ENCODE measurements around the gene CATSPERZ. TPM values are rescaled to one million over a fixed set of nuclear protein-coding genes. Genes with fewer than 3 reads are reported as not detected.

CATSPERZ gene
- total and polyA plus RNA-seq, 3 donors from 2014 or later: 278 to 1,116 (median 484) TPM

GRCh38 chr11:64260147-64260708 lies 39.9 kb upstream of the CATSPERZ start:
- Histone ChIP-seq H3K4me1 (peaks cover 6% of the 10 kb centered on the region), H3K27ac (no peak overlapping the region), H3K9me3 (no peaks in the 10 kb centered on the region), H3K4me3 (no peak overlapping the region), H3K27me3 (no peaks in the 10 kb centered on the region), H3K36me3 (ENCODE audit: low read depth, missing control alignments) (no peaks in the 10 kb centered on the region)
- TF ChIP-seq CTCF (IDR thresholded peaks at IDR 0.05) (no peak), POLR2A (IDR thresholded peaks at IDR 0.05) (no peak)
- no peak for DNase-seq
- WGBS, 2 donors: 86 to 94% methylated on average over 6 of the region's 6 CpGs
- intact Hi-C loops (cut with DNase I; ENCODE audit: low total_unique reads): no loop called here

- Histone ChIP-seq H3K36me3 (ENCODE audit: low read depth, missing control alignments) (no peaks in the 10 kb centered on the region), H3K27me3 (no peaks in the 10 kb centered on the region), H3K27ac (no peak overlapping the region), H3K4me3 (no peak overlapping the region), H3K9me3 (no peaks in the 10 kb centered on the region), H3K4me1 (peaks cover 8% of the 10 kb centered on the region)
- no peak for DNase-seq
- TF ChIP-seq POLR2A (IDR thresholded peaks at IDR 0.05) (no peak), CTCF (IDR thresholded peaks at IDR 0.05) (no peak)
- WGBS, 2 donors: 91 to 93% methylated on average over 7 to 18 of the region's 18 CpGs
- intact Hi-C loops (cut with DNase I; ENCODE audit: low total_unique reads): no loop called here
Measured at GRCh38 chr11:64261556-64262080, 38.5 kb upstream of the CATSPERZ start.

GRCh38 chr11:64262271-64263002 lies 37.7 kb upstream of the CATSPERZ start:
- Histone ChIP-seq H3K9me3 (no peaks in the 10 kb centered on the region), H3K4me3 (no peak overlapping the region), H3K27me3 (no peaks in the 10 kb centered on the region), H3K36me3 (ENCODE audit: low read depth, missing control alignments) (no peaks in the 10 kb centered on the region), H3K27ac (no peak overlapping the region), H3K4me1 (peaks cover 16% of the 10 kb centered on the region)
- DNase-seq: no peak
- 94 to 97% methylated on average over 11 to 37 of the region's 42 CpGs for WGBS, 2 donors
- TF ChIP-seq POLR2A (IDR thresholded peaks at IDR 0.05) (no peak), CTCF (IDR thresholded peaks at IDR 0.05) (no peak)
- intact Hi-C loops (cut with DNase I; ENCODE audit: low total_unique reads): no loop called here

GRCh38 chr11:64263021-64263946 lies 36.9 kb upstream of the CATSPERZ start:
- 81 to 89% methylated on average over 10 to 29 of the region's 29 CpGs for WGBS, 2 donors
- Histone ChIP-seq H3K36me3 (ENCODE audit: low read depth, missing control alignments) (no peaks in the 10 kb centered on the region), H3K4me3 (no peak overlapping the region), H3K9me3 (no peaks in the 10 kb centered on the region), H3K27me3 (no peaks in the 10 kb centered on the region), H3K27ac (no peak overlapping the region), H3K4me1 (peaks cover 23% of the 10 kb centered on the region)
- TF ChIP-seq CTCF (IDR thresholded peaks at IDR 0.05): no peak
- no peak for TF ChIP-seq POLR2A (IDR thresholded peaks at IDR 0.05)
- DNase-seq: no peak
- intact Hi-C loops (cut with DNase I; ENCODE audit: low total_unique reads): no loop called here

Data from testis (tissue), 3 donors.